Psoas muscle (tissue), 8 donors: ENCODE data around the gene MYO5A. TPM values are rescaled to one million over a fixed set of nuclear protein-coding genes. Genes with fewer than 3 reads are reported as not detected.
"Not testable (repeated sequence)": the region's sequence is repeated elsewhere in the genome, so short reads cannot be mapped to it uniquely, and the experiment has no call there.

Experiments used
- ATAC-seq, 4 donors: fragments of 200-7000 bp; cut with Tn5 transposase; one replicate each; pipeline ENCODE4 v1.9.1; 2020; ENCODE audit warnings: moderate library complexity in 3 of 4, mild to moderate bottlenecking in 2 of 4
- DNase-seq, 2 donors: peaks; one replicate each; pipeline ENCODE4 v3.0.0-alpha.2; 2020
- H3K27ac ChIP-seq: fragments of 200-600 bp; one replicate; pipeline ENCODE4 v1.8.0; 2022
- H3K27me3 ChIP-seq, 3 donors: fragments of 200-600 bp in 1 of 3; one replicate each; pipeline versions ENCODE4 v1.6.1 to v1.8.0; 2013 to 2022; ENCODE audit warnings: low read length in 2 of 3, mild to moderate bottlenecking in 2 of 3, moderate library complexity in 1 of 3; ENCODE audit not compliant: insufficient read depth in 3 of 3
- H3K36me3 ChIP-seq, 2 donors: fragments of 200-600 bp in 1 of 2; one replicate each; pipeline versions ENCODE4 v1.6.1 to v1.8.0; 2013 to 2022; ENCODE audit warnings: low read depth in 1 of 2, mild to moderate bottlenecking in 1 of 2, moderate library complexity in 1 of 2; ENCODE audit not compliant: insufficient read depth in 1 of 2
- H3K4me1 ChIP-seq: fragments of 200-600 bp; one replicate; pipeline ENCODE4 v1.8.0; 2022
- H3K4me3 ChIP-seq: fragments of 200-600 bp; one replicate; pipeline ENCODE4 v1.8.0; 2022; ENCODE audit warnings: mild to moderate bottlenecking
- H3K9me3 ChIP-seq: fragments of 200-600 bp; one replicate; pipeline ENCODE4 v1.8.0; 2022
- CTCF ChIP-seq: fragments of 200-600 bp; IDR thresholded peaks from one replicate; pipeline ENCODE4 v1.8.0; 2022; ENCODE audit warnings: antibody characterized with exemption
- WGBS, 3 donors: extraction: QIAGEN DNeasy Blood & Tissue Kit; methylation state at CpG; one replicate each; pipeline versions ENCODE4 v1.1.6 to v1.1.7; 2013; 5-methylcytosine and 5-hydroxymethylcytosine counted together
- intact Hi-C, 2 donors: fragments of 100-400 bp; cut with DNase I; formaldehyde crosslinking; loops; one replicate each; pipeline versions ENCODE4 v1.11.0 to v1.14.2; 2022
- polyA plus RNA-seq, 3 donors: library from polyadenylated mRNA; stranded (reverse); fragments of 200-250 nt; gene quantifications; one replicate each; pipeline ENCODE4 v1.2.3, GENCODE V29; 2013
- total RNA-seq, 4 donors: library from RNA; stranded (reverse); fragmentation: NEBNext Ultra II Directional in 2 of 4; extraction: Animal tissue kit (Norgen Biotek cat#: 25700) in 2 of 4; gene quantifications; one replicate each; pipeline versions ENCODE4 v1.2.1 to v1.2.4, GENCODE V29; 2021 to 2023
- donor health status: healthy with polysubstance abuse.
- donor health status: DM: no; HTN: no; CAD: no; lungs with moderate emphysema.
- donor health status: Bipolar disorder and iron deficiency.
- donor health status: healthy.
- donor health status: DM: yes; HTN: yes; CAD: no.
- donor health status: DM: no; HTN: no; CAD: no.
- donor health status: DM: no; HTN: no; CAD: no.
- donor health status: DM: yes; HTN: yes; CAD: no.

MYO5A gene
- total and polyA plus RNA-seq, 7 donors, result 3.6 to 9.9 (median 6.3) TPM

DNA sequence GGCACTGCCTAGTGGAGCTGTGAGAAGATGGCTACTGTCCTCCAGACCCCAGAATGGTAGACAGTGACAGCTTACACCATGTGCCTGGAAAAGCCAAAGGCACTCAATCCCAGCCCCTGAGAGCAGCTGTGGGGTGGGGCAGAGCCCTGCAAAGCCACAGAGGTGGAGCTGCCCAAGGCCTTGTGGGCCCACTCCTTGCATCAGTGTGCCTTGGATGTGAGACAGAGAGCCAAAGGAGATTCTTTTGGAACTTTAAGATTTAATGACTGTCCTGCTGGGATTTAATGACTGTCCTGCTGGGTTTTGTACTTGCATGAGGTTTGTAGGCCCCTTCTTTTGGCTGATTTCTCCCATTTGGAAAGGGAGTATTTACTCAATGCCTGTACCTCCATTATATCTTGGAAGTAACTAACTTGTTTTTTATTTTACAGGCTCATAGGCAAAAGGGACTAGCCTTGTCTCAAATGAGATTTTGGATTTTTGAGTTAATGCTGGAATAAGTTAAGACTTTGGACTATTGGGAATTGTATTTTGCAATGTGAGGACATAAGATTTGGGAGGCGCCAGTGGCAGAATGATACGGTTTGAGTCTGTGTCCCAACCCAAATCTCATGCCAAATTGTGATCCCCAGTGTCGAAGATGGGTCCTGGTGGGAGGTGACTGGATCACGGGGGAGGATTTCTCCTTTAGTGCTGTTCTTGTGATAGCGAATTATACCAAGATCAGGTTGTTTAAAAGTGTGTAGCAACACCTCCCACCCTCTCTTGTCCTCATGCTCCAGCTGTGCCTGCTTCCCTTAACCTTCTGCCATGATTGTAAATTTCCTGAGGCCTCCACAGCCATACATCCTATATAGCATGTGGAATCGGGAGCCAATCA lies 80.4 kb downstream of the MYO5A start:
- ATAC-seq (peak in 3 of 4 donors; percentile 9 to 21 (median 18)), DNase-seq (no peak)
- Histone ChIP-seq H3K36me3 (no peaks in the 10 kb centered on the region), H3K9me3 (no peaks in the 10 kb centered on the region), H3K27ac (no peak overlapping the region), H3K27me3 (no peaks in the 10 kb centered on the region), H3K4me3 (no peak overlapping the region), H3K4me1 (peaks cover 36% of the 10 kb centered on the region)
- intact Hi-C loops, result no loop called here
- WGBS, 3 donors, result 81 to 89% (median 87%) methylated on average over 6 of the region's 6 CpGs
- no peak for TF ChIP-seq CTCF

DNA sequence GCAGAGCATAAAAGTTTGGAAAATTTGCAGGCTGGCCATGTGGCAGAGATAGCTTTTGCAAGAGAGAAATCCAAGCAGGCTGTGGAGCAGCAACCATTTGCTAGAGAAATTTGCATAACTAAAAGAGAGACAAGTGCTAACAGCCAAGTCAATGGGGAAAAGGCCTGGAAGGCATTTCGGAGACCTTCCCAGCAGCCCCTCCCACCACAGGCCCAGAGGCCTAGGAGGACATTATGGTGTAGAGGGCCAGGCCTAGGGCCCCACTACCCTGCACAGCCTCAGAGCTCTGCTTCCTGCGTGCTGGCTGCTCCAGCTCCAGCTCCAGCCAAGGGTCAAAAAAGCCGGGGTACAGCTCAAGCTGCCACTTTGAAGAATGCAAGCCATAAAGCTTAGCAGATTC lies 82.7 kb downstream of the MYO5A start:
- Histone ChIP-seq H3K36me3 (no peaks in the 10 kb centered on the region), H3K9me3 (no peaks in the 10 kb centered on the region), H3K4me3 (no peak overlapping the region), H3K27me3 (no peaks in the 10 kb centered on the region), H3K4me1 (peaks cover 30% of the 10 kb centered on the region), H3K27ac (peak overlapping the region; percentile 41)
- 65 to 81% (median 75%) methylated on average over 3 of the region's 3 CpGs for WGBS, 3 donors
- ATAC-seq (peak in 1 of 4 donors; percentile 7), DNase-seq (no peak)
- TF ChIP-seq CTCF, result no peak
- intact Hi-C loops, result no loop called here

- no peak overlapping the region for H3K4me3 ChIP-seq
- H3K4me1 ChIP-seq, result peaks cover 34% of the 10 kb centered on the region
- DNase-seq, result no peak
- peak overlapping the region; percentile 41 for H3K27ac ChIP-seq
- 45 to 63% (median 50%) methylated on average over 7 of the region's 7 CpGs for WGBS, 3 donors
- peak in 2 of 4 donors; percentile 49 to 60 for ATAC-seq
- TF ChIP-seq CTCF, result no peak
- no peaks in the 10 kb centered on the region for H3K27me3 ChIP-seq
- no peaks in the 10 kb centered on the region for H3K36me3 ChIP-seq
- intact Hi-C loops, result no loop called here
- no peaks in the 10 kb centered on the region for H3K9me3 ChIP-seq
Observed at GRCh38 chr15:52445553-52445952, 83.1 kb downstream of the MYO5A start.

- intact Hi-C loops, DNase-seq, H3K36me3 ChIP-seq: not testable (repeated sequence)
Observed at GRCh38 chr15:52443205-52443604, 85.5 kb downstream of the MYO5A start.

GRCh38 chr15:52441841-52442240 lies 86.8 kb downstream of the MYO5A start:
- TF ChIP-seq CTCF, result no peak
- intact Hi-C loops, result no loop called here

More at GRCh38 chr15:52443205-52443604, 85.5 kb downstream of the MYO5A start:
- not testable (repeated sequence) for H3K27ac ChIP-seq, H3K4me3 ChIP-seq, H3K9me3 ChIP-seq, H3K27me3 ChIP-seq, ATAC-seq
- peaks cover 29% of the 10 kb centered on the region for H3K4me1 ChIP-seq
- 98 to 100% (median 98%) methylated on average over 6 of the region's 6 CpGs for WGBS, 3 donors

More at GRCh38 chr15:52441841-52442240, 86.8 kb downstream of the MYO5A start:
- ATAC-seq (no peak), DNase-seq (no peak)
- Histone ChIP-seq H3K4me3 (no peak overlapping the region), H3K4me1 (peaks cover 39% of the 10 kb centered on the region), H3K36me3 (no peaks in the 10 kb centered on the region), H3K27ac (peak overlapping the region; percentile 10), H3K27me3 (no peaks in the 10 kb centered on the region), H3K9me3 (no peaks in the 10 kb centered on the region)
- WGBS, 3 donors, result 88 to 97% (median 95%) methylated on average over 2 of the region's 2 CpGs
